Measurements from ENCODE around the gene ITPR1. TPM values are rescaled to one million over a fixed set of nuclear protein-coding genes. Genes with fewer than 3 reads are reported as not detected.

Gene ITPR1
- total RNA-seq, 1 donor from 2014 or later = 91.7 TPM

DNA sequence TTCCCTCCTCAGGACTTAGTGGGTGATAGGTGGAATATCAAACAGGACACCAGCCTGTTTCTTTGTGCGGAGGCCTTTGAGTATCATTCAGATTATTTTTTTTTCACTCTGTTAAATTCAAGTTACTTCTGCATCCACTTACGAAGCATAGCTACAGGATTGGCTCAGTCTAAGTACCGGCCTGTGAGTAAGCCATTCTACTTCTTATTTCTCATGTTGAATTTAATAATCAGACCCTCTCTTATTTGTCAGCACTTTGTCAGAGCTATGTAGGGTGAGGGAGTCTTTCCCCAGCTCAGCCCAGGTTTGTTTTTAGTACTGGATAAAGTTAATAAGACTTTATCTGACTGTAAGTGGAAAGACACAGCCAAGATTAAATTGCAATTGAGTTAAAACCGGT, 54.7 kb downstream of the ITPR1 start:
- Histone ChIP-seq H3K27me3 (no peaks in the 10 kb centered on the region), H3K27ac (no peak overlapping the region), H3K36me3 (no peaks in the 10 kb centered on the region), H3K4me1 (peaks cover 23% of the 10 kb centered on the region), H3K4me3 (no peak overlapping the region), H3K9me3 (no peaks in the 10 kb centered on the region)
- ATAC-seq (no peak), DNase-seq (no peak)
- intact Hi-C loops (cut with DNase I) = no loop called here
- TF ChIP-seq, protein P1, sequence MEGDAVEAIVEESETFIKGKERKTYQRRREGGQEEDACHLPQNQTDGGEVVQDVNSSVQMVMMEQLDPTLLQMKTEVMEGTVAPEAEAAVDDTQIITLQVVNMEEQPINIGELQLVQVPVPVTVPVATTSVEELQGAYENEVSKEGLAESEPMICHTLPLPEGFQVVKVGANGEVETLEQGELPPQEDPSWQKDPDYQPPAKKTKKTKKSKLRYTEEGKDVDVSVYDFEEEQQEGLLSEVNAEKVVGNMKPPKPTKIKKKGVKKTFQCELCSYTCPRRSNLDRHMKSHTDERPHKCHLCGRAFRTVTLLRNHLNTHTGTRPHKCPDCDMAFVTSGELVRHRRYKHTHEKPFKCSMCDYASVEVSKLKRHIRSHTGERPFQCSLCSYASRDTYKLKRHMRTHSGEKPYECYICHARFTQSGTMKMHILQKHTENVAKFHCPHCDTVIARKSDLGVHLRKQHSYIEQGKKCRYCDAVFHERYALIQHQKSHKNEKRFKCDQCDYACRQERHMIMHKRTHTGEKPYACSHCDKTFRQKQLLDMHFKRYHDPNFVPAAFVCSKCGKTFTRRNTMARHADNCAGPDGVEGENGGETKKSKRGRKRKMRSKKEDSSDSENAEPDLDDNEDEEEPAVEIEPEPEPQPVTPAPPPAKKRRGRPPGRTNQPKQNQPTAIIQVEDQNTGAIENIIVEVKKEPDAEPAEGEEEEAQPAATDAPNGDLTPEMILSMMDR (IDR thresholded peaks at IDR 0.05) = no peak

DNA sequence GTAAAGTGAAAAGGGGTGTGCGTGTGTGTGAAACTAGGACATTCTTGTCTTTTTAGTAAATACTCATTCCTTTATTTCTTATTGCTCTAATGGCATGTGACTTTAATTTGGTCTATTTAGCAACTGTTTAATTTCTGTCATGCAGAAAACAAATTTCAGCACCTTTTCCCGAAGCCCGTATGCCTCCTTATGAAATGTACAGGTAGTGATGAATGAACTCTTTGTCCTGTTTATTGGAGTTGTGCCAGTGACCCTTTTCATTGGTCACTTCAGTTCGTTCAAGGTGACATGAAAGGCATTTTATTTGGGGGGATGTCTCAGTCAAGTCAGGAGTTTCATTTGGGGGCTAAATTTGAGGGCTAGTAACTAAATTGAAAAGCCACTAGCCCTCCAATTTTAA, 55.2 kb downstream of the ITPR1 start:
- DNase-seq = no peak
- no peak overlapping the region for H3K27ac ChIP-seq
- no peaks in the 10 kb centered on the region for H3K27me3 ChIP-seq
- TF ChIP-seq, protein P1 (IDR thresholded peaks at IDR 0.05) = no peak
- peaks cover 17% of the 10 kb centered on the region for H3K4me1 ChIP-seq
- H3K9me3 ChIP-seq = no peaks in the 10 kb centered on the region
- intact Hi-C loops (cut with DNase I) = no loop called here
- H3K36me3 ChIP-seq = no peaks in the 10 kb centered on the region
- ATAC-seq = no peak
- no peak overlapping the region for H3K4me3 ChIP-seq

DNA sequence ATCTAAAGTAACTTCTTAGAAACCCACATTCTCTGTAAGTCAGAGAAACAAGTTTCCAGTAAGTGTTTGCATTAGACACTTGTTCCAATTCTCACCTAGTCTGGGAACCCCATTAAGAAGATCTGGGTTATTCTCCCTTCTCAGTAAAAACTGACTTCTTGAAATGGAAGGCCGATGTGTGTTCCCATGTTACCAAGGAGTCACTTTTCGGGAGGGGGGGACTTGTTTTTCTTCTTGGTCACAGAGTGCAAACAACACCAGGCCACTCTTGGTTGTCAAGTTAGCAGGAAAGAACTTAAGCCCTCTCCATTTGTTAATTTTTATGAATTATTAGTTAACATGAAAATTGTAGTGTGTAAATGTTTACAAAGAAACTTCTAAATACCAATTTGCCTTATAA, 55.6 kb downstream of the ITPR1 start:
- TF ChIP-seq, protein P1 (IDR thresholded peaks at IDR 0.05) = no peak
- H3K27me3 ChIP-seq = no peaks in the 10 kb centered on the region
- H3K4me3 ChIP-seq = no peak overlapping the region
- H3K27ac ChIP-seq = no peak overlapping the region
- ATAC-seq (peak; percentile 70), DNase-seq (no peak)
- no peaks in the 10 kb centered on the region for H3K9me3 ChIP-seq
- H3K4me1 ChIP-seq = peaks cover 17% of the 10 kb centered on the region
- H3K36me3 ChIP-seq = no peaks in the 10 kb centered on the region
- intact Hi-C loops (cut with DNase I) = no loop called here

DNA sequence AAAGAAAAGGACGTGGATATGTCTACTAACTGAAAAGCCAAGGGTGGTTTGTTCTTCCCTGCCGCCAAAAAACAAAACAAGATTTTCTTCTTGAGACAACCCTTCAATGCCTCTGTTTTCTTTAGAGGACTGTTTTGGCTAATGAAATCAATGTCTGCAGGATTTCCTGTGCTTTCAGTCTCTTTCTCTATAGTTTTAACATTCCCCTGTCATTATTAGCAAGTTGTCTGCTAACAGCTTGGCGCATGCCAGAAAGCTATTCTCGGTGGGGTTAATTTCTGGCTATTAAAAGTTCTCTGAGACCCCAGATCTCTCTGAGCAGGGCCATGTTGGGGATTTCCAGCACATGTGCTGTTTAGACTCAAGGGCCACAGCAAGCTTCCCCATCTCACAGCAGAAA, 56.7 kb downstream of the ITPR1 start:
- no peak for ATAC-seq
- TF ChIP-seq, protein P1 (IDR thresholded peaks at IDR 0.05) = no peak
- intact Hi-C loops (cut with DNase I) = no loop called here
- no peaks in the 10 kb centered on the region for H3K9me3 ChIP-seq
- no peak overlapping the region for H3K4me3 ChIP-seq
- no peak for DNase-seq
- no peaks in the 10 kb centered on the region for H3K27me3 ChIP-seq
- H3K4me1 ChIP-seq = peaks cover 17% of the 10 kb centered on the region
- H3K36me3 ChIP-seq = no peaks in the 10 kb centered on the region
- peak overlapping the region; percentile 42 for H3K27ac ChIP-seq

DNA sequence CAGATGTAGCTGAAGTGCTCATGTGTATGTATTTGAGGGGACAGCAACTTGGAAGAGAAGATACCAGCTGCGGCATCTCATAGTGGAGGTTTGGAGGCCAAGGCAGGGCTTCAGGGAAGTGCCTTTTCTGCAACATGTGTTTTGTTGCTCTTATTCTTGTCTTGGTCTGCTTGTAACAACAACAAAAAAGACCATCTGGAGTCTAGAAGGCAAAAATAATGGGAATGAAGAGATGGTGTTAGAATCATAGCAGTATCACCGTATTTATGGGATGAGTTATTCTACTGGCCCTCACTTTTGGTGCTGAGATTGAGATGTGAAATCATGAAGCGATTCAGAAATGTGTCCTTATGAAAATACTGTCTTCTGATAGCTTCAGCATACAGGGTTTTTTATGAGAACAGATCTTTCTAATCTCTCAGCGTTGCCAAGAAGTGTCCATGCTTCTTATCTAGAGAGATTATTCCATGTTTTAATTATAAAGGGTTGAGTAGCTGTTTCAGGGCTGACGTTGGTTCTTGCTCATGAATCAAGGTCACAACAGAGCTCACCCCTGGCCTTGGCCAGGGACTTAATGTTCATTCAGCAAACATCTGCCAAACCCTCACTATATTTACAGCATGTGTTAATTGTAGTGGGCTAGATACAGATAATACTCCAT, 58.0 kb downstream of the ITPR1 start:
- Histone ChIP-seq H3K27ac (peak overlapping the region; percentile 49), H3K4me1 (peaks cover 17% of the 10 kb centered on the region), H3K27me3 (no peaks in the 10 kb centered on the region), H3K4me3 (no peak overlapping the region), H3K36me3 (no peaks in the 10 kb centered on the region), H3K9me3 (no peaks in the 10 kb centered on the region)
- TF ChIP-seq, protein P1 (IDR thresholded peaks at IDR 0.05) = no peak
- intact Hi-C loops (cut with DNase I) = no loop called here
- ATAC-seq = no peak
- no peak for DNase-seq
